22Rv1 (cell line): ENCODE results near the gene ATRNL1.

ENCODE experiments used
- H3K27ac ChIP-seq: fragments of 450-650 bp; 2 replicates; pipeline ENCODE4 v1.5.1; 2017
- CTCF ChIP-seq: fragments of 450-650 bp; IDR thresholded peaks from 2 replicates; pipeline ENCODE4 v1.5.1; 2017; ENCODE audit warnings: mild to moderate bottlenecking
- ZFX ChIP-seq: fragments of 450-650 bp; IDR thresholded peaks from 2 replicates; pipeline ENCODE4 v1.6.1; 2017; ENCODE audit warnings: antibody characterized with exemption, borderline replicate concordance

Gene ATRNL1

GRCh38 chr10:115422624-115423023 is 329.5 kb downstream of the ATRNL1 start:
- no peak overlapping the region for H3K27ac ChIP-seq
- TF ChIP-seq CTCF (no peak), ZFX (no peak)

GRCh38 chr10:115427611-115428010 is 334.4 kb downstream of the ATRNL1 start:
- H3K27ac ChIP-seq = no peak overlapping the region
- TF ChIP-seq ZFX (no peak), CTCF (no peak)

DNA sequence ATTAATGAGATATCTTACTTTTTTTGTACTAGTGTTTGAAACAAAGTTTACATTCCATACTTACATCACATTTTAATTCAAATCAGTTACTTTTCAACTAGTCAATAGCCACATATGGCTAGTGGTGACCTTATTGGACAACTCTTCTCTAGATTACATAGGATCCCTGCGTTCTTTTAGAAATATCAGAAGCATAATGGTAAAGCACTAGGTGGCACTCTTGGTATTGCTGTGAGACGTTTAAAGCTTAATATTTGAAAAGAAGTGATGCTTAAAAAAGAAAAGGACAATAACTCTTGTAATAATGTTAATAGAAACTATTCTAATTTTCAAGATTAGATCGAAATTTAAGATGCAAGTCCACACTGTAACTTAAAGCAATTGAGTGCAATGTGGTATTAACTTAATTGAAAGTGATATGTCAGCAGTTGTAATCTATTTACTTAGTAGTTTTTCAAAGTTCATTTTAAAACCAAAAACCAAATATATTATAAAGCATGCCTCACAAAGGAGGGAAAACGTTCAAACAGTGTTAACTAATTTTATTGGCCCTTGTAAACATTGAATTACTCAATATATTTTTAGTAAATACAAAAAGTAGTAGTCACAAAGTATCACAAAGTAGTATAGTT is 339.1 kb downstream of the ATRNL1 start:
- H3K27ac ChIP-seq = no peak overlapping the region
- no peak for TF ChIP-seq ZFX
- TF ChIP-seq CTCF = peak; percentile 87

GRCh38 chr10:115436999-115437398 is 343.8 kb downstream of the ATRNL1 start:
- H3K27ac ChIP-seq = no peak overlapping the region
- TF ChIP-seq ZFX (no peak), CTCF (no peak)

- peak overlapping the region; percentile 26 for H3K27ac ChIP-seq
- TF ChIP-seq CTCF (peak; percentile 60), ZFX (no peak)
Measured at GRCh38 chr10:115441907-115442545, 348.9 kb downstream of the ATRNL1 start.

- TF ChIP-seq ZFX (no peak), CTCF (no peak)
- no peak overlapping the region for H3K27ac ChIP-seq
Measured at GRCh38 chr10:115456812-115457211, 363.6 kb downstream of the ATRNL1 start.

GRCh38 chr10:115483294-115483693 is 390.1 kb downstream of the ATRNL1 start:
- no peak for TF ChIP-seq CTCF
- no peak for TF ChIP-seq ZFX
- H3K27ac ChIP-seq = no peak overlapping the region
